CD1c-positive myeloid dendritic cell (primary cell): Measurements from ENCODE around the gene MACF1.
"Not testable (repeated sequence)": the region's sequence is repeated elsewhere in the genome, so short reads cannot be mapped to it uniquely, and the experiment has no call there.

Experiments
- DNase-seq: peaks from one replicate; pipeline ENCODE4 v3.0.0-alpha.2; 2016; ENCODE audit errors: extremely low spot score

MACF1 gene

DNA sequence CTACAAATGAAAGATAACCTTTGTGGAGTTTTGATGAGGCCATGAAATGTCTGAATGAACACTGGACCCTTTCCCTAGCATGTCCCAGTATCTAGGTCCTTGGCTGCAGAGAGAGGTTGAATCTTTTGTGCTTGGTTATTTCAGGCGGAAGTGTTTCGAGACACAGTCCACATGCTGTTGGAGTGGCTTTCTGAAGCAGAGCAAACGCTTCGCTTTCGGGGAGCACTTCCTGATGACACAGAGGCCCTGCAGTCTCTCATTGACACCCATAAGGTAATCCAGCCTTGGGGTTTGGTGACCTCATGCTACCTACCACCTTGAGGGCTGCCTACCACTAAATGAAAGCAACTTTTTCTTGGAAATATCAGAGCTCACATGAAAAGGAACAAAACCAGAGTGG is 248.0 kb downstream of the MACF1 start:
- no peak for DNase-seq

DNA sequence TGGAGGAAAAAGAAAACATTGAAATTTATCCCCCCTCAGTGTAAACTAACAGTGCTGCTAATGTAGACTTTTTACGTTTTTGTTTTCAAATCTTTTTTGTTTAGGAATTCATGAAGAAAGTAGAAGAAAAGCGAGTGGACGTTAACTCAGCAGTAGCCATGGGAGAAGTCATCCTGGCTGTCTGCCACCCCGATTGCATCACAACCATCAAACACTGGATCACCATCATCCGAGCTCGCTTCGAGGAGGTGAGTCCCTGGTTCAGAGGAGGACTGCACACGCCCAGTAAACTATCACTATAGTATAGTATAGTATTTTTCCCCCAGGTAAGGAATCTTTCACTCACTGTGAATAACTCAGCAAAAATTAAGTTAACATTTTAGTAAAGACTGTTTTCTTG is 249.1 kb downstream of the MACF1 start:
- no peak for DNase-seq

DNA sequence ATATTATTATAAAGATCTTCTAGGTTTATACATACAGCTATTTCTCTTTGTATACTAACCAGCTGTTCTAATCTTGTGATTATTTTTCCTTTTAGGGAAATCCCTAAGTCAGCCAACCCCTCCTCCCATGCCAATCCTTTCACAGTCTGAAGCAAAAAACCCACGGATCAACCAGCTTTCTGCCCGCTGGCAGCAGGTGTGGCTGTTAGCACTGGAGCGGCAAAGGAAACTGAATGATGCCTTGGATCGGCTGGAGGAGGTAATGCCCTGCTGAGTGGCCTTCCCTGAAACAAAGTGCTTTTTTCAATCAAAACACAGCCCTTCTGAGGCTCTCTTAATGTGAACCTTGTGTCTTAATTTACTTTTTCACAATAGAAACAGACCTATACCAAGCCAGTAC is 254.5 kb downstream of the MACF1 start:
- no peak for DNase-seq

DNA sequence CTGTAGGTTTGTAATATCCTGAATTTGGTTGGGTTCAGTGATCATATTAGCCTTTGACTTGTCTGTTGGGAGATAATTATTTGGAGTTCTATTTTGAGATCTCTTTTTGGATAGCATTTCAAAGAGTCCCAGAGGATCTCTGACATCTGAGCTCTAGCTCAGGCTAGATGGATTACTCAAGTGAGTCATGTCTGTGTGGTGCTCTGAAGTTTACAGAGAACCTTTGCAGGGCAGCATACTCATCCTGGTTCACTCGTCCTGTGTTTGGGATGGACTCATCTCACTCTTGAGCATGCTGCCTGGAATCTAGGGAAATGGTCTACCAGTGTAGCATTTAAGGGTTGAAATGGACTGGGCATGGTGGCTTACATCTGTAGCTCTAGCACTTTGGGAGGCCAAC is 257.6 kb downstream of the MACF1 start:
- no peak for DNase-seq

DNA sequence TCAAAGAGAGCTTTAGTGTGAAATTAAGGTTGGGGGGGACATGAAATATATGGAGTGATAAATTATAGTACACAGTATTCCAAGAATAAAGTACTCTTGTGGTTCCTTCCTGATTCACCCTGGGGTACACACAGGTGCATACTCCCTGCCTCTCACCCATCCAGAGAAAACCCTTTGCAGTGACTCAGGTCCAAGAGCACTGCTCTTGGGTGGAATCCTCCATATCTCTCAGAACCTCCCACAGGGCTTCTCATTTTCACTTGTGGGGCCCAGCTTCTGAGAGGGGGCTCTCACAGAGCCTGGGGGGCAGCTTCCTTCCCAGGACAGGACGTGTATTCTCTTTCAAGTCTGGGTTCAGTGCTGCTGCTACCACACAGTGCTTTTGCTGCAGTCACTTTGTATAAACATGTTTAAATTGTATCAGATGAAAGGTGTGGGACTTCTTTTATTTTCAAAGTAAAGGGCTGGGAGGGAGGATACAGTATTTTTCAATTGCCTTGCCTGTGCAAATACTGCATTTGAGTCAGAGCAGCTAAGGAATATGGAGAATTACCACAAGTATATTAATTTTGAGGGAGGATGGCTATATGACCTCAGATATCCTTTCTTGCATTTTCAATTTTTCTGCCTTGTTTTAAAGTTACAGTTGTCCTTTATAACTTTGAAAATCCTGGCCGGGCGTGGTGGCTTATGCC is 262.1 kb downstream of the MACF1 start:
- no peak for DNase-seq

DNA sequence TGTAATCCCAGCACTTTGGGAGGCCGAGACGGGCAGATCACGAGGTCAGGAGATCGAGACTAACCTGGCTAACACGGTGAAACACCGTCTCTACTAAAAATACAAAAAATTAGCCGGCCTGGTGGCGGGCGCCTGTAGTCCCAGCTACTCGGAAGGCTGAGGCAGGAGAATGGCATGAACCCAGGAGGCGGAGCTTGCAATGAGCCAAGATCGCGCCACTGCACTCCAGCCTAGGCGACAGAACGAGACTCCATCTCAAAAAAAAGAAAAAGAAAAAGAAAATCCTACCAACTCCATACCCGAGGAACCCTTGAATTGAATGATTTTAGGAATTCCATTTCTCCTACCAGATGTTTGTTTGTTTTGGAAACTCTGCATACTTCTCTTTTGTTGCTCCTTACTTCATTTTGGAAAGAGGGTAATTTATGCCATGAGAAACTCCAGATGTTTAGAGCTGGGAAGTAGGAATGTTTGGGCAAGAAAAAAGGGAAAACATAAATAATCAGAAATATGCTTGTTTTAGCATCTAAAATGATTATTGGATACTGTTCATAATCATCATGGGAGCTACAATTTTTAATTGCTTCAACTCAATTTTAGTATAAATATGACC is 262.7 kb downstream of the MACF1 start:
- not testable (repeated sequence) for DNase-seq

DNA sequence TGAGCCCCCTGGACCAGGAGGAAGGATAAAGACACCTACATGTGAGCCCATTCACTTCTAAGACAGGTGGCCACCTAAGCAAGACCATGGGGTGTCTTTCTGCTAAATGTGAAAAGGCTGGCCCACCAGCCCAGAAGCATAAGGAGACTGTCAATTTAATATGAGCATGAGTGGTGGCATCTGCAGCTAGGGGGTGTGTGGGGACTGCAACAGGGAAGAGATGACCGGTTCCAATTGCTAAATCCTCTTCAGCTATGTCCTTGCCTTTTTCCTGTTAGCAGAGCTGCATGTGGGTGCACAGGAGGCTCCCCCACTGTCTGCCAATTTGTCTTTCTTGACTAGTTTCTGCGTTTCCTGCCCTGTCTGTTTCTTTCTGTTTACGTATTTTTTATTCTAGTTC is 264.7 kb downstream of the MACF1 start:
- DNase-seq = no peak

DNA sequence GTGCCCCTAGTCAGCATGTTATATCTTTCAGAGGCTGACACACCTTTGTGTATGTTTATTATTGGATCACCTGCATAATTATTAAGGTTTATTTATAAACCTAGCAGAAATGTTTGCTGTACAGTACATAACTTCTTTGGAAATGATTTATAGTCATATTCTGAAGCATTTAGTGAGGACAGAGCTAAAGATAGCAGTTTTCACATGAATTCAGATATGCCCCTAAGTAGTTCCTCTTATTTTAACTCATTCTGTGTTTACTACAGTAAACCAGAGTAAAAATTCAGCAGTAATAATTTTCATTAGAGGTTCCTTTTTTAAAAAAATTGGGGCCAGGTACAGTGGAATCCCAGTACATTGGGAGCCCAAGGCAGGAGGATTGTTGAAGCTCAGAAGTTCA is 265.5 kb downstream of the MACF1 start:
- DNase-seq = no peak

DNA sequence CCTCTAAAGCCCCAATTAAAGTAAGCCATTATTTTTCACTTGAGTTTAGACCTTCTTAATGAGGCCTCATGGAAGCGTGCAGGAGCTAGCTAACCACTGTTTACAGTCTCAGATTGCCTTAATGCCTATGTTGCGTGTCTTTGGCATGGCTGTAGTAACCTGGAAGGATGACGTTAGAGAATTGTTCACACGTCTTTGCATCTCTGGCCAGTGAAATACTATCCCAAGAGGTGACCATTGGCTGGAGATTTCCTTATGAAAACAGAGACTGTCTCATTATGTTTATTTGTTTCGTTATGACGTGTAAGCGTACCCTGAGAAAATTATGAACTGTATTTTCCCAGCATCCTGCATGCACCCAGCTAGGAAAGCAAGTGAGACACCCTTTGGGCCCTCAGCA is 268.3 kb downstream of the MACF1 start:
- DNase-seq = no peak

DNA sequence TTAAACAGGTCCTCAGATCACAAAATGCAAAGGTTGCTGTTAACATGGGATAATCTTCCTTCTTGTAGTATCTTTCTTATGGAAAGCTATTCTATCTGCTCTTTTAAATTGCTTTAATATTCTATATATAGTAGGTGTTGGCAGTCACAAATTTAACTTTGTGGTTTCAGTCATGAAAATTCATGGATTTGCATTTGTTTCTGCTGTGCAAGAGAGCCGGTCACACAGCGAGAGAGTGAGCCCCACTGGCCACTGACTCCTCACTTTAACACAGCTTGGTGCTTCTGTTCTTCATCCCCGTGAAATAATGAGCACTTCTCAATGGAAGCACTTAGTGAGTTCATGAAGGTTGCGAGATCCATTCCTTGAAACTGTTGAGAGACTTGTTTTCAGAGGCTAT is 268.8 kb downstream of the MACF1 start:
- DNase-seq = no peak

DNA sequence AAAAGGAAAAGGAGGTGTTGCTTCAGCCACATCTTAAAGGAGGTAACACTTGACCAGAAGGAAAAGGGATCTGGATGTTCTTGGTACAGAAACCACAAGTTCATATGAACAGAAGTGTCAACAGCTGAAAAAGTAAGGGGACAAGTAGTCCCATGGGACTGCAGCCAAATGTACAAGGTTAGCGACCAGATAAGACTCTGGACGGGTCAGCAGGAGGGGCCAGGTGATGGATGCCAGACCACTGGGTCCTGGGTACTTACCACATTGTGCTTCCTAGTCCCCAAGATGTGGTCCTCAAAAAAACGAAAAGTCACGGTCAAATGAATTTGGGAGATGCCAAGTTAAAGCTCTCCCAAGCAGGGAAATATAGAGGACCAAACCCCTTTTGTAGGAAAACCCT is 270.3 kb downstream of the MACF1 start:
- no peak for DNase-seq

DNA sequence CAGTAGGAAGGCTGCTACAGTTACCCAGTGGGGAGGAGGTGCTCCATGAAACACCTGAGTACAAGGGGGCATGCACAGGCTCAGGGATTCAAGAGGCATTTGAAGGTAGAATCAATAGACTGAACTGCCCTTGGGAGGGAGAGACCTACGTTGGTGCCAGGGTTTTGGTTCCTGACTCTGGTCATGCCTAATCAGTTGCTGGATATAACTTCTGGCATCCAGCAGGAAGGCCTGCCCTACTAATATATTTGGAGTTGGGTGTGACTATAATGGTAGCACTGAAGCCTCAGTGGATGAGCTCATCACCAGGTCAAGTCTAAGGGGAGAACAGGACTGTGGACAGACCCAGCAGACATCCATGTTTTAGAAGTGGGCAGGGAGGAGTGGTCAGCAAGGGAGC is 271.1 kb downstream of the MACF1 start:
- DNase-seq = not testable (repeated sequence)

DNA sequence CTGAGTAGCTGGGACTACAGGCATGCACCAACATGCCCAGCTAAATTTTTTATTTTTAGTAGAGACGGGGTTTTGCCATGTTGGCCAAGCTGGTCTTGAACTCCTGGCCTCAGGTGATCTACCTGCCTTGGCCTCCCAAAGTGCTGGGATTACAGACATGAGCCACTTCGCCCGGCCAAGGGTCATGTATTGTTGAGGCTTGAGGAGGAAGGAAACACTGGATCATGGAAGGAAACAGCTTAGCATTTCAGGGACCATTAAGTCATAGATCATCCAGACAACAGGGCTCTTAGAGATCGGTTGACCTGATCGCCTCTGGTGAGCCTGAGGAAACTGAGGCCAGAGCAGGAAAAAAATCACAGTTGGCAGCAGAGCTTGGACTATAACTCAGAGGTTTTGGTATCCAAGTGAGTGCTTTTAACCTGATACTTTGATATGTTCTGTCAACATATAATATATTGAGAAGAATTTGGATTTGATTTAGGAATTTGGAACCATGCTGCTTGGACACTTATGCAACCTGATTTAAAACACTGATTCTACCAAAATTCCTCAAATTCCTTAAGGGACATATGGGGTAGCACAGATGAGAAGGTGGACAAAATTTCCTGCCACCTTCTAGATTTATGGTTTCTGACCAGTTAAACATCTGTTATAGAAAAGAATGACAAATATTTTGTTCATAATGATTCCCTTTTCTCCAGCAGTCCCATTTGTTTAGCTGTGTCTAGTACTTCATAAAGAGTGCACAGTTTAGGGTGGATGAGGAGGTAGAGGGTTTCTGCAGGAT is 273.8 kb downstream of the MACF1 start:
- DNase-seq = no peak

DNA sequence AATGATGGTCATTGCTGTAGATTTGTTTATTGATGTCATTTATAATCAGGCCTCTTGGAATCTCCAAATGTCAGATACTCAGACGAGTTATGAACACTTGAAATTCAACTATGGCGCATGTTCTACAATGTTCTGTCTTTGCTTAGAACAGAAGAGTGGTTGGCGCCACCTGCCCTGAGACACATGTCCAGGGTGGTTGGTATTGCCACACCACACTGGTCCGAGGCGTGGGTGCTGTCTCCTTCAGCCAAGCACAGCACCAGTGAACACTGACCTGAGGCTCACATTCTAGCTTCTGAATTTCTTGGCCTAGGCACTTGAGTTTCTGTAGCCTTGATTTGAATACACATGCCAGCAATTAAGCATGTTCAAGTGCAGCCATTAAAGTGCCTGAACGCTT is 276.8 kb downstream of the MACF1 start:
- DNase-seq = no peak

DNA sequence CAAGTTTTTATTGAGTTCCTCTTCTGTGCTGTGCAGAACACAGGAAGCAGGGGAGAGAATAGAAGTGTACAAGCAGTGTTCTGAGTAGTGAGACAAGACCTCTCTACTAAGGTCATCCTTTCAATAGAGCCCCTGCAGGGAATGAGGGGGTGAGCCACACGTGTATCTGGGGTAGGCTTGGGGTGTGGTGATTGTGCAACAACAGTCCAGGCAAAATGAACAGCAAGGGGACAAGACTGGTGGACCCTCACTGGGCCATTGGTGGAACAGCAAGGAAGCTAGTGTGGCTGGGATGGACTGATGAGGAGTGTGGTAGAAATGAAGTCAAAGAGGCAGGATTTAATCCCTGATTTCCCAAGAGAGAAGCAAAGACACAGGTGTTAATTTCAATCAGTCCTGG is 278.8 kb downstream of the MACF1 start:
- DNase-seq = no peak

DNA sequence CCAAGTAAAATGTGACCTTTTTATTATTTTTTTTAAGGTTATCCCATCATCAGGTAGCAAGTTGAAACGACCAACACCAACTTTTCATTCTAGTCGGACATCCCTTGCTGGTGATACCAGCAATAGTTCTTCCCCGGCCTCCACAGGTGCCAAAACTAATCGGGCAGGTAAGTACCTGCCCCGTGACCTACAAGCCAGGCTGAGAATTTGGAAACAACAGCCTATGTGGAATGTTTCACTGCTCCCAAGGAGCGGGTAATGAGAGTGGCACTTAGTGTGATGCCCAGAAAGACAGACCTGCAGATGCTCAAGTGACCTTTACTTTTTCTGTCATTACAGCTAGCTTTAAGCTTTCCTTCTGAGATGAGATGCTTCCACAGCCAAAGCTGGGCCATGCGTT is 280.1 kb downstream of the MACF1 start:
- no peak for DNase-seq

DNA sequence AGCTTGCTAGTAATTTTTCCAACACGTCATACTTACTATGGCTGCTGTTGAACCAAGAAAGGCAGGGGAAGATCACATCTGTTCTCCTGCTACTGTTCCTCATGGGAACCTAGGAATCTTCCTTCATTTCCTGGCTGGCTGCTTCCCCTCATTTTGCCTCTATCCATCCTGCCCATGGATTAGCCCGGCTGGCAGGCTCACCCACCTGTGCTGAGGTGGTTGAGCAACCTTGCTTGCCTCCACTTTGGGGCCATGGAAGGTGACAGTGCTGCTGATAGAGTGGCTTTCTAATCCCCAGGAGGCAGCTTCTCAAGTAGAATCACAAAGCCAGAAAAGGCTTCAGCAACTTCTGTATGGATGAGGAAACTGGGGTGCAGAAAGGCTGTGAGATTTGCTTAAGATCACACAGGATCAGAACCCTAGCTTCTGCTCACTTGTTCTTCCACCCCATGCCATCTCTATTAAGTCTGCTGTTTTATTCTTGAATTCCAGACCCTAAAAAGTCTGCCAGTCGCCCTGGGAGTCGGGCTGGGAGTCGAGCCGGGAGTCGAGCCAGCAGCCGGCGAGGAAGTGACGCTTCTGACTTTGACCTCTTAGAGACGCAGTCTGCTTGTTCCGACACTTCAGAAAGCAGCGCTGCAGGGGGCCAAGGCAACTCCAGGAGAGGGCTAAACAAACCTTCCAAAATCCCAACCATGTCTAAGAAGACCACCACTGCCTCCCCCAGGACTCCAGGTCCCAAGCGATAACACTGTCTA is 280.7 kb downstream of the MACF1 start:
- DNase-seq = no peak

DNA sequence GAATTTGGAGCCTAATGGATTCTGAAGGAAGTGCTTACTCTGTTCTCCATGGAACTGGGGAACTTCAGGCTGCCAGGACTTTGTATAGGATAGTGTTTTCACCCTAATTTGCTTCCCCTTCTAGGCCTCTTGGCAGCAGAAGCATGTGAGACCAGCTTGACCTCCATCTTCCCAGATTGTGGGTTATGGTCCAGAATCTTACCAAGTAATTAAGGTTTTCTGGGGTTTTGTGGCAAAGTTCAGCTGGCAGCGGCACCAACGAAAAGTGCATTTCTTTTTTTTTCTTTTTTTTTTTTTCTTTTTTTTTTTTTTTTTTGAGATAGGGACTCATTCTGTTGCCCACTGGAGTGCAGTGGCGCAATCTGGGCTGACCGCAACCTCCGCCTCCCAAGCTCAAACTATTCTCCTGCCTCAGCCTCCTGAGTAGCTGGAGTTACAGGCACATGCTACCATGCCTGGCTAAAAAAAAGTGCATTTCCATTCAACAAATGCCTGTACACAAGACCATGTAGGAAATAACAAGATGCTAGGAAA is 283.6 kb downstream of the MACF1 start:
- DNase-seq = no peak

DNA sequence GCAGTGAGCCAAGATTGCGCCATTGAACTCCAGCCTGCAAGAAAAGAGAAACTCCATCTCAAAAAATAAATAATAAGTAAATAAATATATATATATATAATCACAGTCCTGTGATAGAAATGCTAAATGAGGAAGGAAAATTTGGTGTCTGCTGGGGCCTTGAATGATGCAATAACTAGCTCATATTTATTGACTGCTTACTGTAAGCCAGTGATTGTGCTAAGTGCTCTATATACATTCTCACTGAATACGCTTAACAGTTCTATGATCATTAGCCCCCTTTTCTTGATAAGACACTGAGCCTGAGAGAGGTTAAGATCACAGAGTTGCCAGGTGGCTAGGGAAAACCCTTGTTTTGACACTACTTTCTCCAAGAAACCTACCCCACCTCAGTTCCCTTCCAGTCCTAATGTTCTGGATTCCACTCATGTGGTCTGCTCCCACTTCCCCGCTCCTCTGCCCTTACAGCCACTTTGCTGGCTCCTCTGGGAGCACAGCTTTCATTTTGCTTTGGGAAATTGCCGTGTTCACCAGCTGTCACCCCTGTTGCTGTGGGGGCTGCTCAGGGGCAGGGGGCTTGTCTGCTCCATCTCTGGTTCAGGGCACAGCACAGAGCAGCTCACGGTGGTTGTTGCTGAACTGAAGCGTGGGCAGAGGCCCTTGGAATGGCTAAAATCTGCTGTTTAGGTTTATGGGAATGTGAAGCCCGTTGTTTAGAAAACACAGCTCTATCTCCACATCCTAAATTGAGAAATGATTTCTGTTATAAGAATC is 284.5 kb downstream of the MACF1 start:
- DNase-seq = peak; percentile 18

DNA sequence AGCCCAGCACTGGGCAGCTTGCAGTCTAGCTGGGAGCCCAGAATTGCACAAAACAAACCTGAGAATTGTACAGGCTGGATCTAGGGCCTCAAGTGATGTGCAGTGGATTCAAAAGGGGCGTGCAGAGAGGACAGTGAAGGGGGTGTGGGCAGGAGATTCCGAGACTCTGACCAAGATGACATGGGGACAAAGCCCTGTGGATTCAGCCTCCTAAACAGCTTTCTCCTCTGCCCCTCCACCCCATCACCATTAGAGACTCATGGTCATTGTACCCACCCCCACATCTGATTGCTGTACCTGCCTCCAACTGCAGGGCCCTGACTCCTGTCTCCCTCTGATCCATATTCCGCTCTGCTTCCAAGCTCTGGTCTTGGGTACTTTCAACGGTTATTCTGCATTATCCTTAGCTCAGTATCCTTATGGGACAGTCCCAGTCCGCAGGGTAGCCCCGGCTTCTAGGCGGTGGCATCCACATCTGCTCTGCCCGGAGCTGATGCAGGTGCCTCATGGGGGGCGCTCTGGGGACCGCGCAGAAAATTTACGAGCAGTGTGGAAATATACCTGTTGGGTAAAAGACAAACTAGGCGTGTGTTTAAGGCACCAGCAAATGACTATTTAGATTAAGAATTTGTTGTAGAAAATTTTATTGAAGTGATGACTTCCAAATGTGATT is 285.2 kb downstream of the MACF1 start:
- DNase-seq = no peak
